Measurements from ENCODE around the gene GPRC5D.

Gene GPRC5D

GRCh38 chr12:12973019-12973418 is 21.0 kb upstream of the GPRC5D start:
- TF ChIP-seq GABPA (IDR thresholded peaks at IDR 0.05; ENCODE audit: low read depth) (no peak), SPI1 (IDR thresholded peaks at IDR 0.05; ENCODE audit: borderline replicate concordance, low read depth) (no peak), POLR2AphosphoS5 (IDR thresholded peaks at IDR 0.05; ENCODE audit: low read depth) (no peak), CTCF (IDR thresholded peaks at IDR 0.05; ENCODE audit: insufficient read depth, low read length) (no peak), REST (IDR thresholded peaks at IDR 0.05; ENCODE audit: insufficient replicate concordance, low read depth) (no peak)
- no peak overlapping the region for H3K27ac ChIP-seq (replicated peaks)
- DNase-seq (ENCODE audit: low read depth in 1 of 2, low spot score in 1 of 2): no peak
- no peak overlapping the region for H3K4me3 ChIP-seq (replicated peaks; ENCODE audit: insufficient read depth, low read length)
- H3K27me3 ChIP-seq (ENCODE audit: insufficient read depth, poor library complexity, severe bottlenecking): no peaks in the 10 kb centered on the region

DNA sequence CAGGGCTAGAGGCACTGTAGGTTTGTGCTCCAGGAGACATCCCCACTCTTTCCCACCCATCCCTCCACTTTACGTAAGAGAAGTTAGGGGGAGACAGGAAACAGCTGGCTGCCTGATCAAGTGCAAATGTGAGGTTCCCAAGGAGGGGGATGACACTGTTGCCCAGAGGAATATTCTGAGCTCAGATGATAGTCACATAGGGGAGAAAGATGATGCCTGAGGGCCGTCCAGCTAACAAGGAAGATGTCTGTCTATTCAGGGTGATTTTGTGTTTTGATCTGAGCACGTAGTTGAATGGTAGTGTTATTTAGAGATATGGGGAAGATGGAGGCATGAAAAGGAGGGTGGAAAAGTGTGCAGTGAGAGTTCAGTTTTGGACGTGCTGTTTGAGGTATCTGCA is 13.9 kb upstream of the GPRC5D start:
- Histone ChIP-seq H3K27me3 (ENCODE audit: insufficient read depth, poor library complexity, severe bottlenecking) (no peaks in the 10 kb centered on the region), H3K27ac (replicated peaks) (no peak overlapping the region), H3K4me3 (replicated peaks; ENCODE audit: insufficient read depth, low read length) (no peak overlapping the region)
- no peak for TF ChIP-seq SPI1 (IDR thresholded peaks at IDR 0.05; ENCODE audit: borderline replicate concordance, low read depth)
- TF ChIP-seq REST (IDR thresholded peaks at IDR 0.05; ENCODE audit: insufficient replicate concordance, low read depth): no peak
- no peak for TF ChIP-seq CTCF (IDR thresholded peaks at IDR 0.05; ENCODE audit: insufficient read depth, low read length)
- TF ChIP-seq GABPA (IDR thresholded peaks at IDR 0.05; ENCODE audit: low read depth): no peak
- no peak for TF ChIP-seq POLR2AphosphoS5 (IDR thresholded peaks at IDR 0.05; ENCODE audit: low read depth)
- DNase-seq (ENCODE audit: low read depth in 1 of 2, low spot score in 1 of 2): no peak

DNA sequence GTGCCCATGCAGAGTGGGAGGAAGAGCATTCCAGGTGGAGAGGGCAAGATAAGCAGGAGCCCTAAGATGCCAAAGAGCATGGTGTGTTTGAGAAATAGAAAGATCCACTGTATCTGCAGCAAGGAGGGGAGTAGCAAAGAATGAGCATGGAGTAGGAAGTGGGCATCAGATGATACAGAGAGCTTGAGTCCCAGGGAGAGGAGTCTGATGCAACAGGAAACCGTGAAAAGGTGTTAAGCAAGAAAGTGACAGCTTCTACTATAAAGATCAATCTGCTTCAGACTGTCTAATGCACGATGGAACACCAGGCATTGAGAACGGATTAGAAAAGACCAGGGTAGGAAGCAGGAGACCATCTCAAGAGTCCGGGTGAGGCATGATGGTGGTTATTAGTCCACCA is 12.3 kb upstream of the GPRC5D start:
- peak; percentile 47 to 73 for DNase-seq (ENCODE audit: low read depth in 1 of 2, low spot score in 1 of 2)
- H3K27ac ChIP-seq (replicated peaks): no peak overlapping the region
- TF ChIP-seq SPI1 (IDR thresholded peaks at IDR 0.05; ENCODE audit: borderline replicate concordance, low read depth): no peak; the same call in 1 of the 2 replicates
- TF ChIP-seq CTCF (IDR thresholded peaks at IDR 0.05; ENCODE audit: insufficient read depth, low read length): no peak
- no peak for TF ChIP-seq GABPA (IDR thresholded peaks at IDR 0.05; ENCODE audit: low read depth)
- TF ChIP-seq POLR2AphosphoS5 (IDR thresholded peaks at IDR 0.05; ENCODE audit: low read depth): no peak
- TF ChIP-seq REST (IDR thresholded peaks at IDR 0.05; ENCODE audit: insufficient replicate concordance, low read depth): no peak

More for the DNA sequence above, 12.3 kb upstream of the GPRC5D start:
- Histone ChIP-seq H3K27me3 (ENCODE audit: insufficient read depth, poor library complexity, severe bottlenecking) (no peaks in the 10 kb centered on the region), H3K4me3 (replicated peaks; ENCODE audit: insufficient read depth, low read length) (no peak overlapping the region)
